ENCODE results near the gene PLCH1. TPM values are rescaled to one million over a fixed set of nuclear protein-coding genes. Genes with fewer than 3 reads are reported as not detected.

The PLCH1 gene
- total and polyA plus RNA-seq, 7 donors, result 0.03 to 1.1 (median 0.06) TPM; not detected in 2

- Histone ChIP-seq H3K36me3 (ENCODE audit: insufficient read depth in 1 of 2, low read depth in 1 of 2) (no peaks in the 10 kb centered on the region), H3K9me3 (no peaks in the 10 kb centered on the region), H3K4me1 (no peaks in the 10 kb centered on the region), H3K4me3 (no peak overlapping the region), H3K27ac (no peak overlapping the region), H3K27me3 (ENCODE audit: insufficient read depth in 3 of 3, low read length in 2 of 3) (no peaks in the 10 kb centered on the region)
- intact Hi-C loops (cut with DNase I), result no loop called here
- DNase-seq, result no peak
- no peak for ATAC-seq
- WGBS, 3 donors, result 85 to 90% (median 86%) methylated on average over 2 of the region's 2 CpGs
- no peak for TF ChIP-seq CTCF (IDR thresholded peaks at IDR 0.05)
Measured at GRCh38 chr3:155331078-155331477, 413.8 kb downstream of the PLCH1 start.

DNA sequence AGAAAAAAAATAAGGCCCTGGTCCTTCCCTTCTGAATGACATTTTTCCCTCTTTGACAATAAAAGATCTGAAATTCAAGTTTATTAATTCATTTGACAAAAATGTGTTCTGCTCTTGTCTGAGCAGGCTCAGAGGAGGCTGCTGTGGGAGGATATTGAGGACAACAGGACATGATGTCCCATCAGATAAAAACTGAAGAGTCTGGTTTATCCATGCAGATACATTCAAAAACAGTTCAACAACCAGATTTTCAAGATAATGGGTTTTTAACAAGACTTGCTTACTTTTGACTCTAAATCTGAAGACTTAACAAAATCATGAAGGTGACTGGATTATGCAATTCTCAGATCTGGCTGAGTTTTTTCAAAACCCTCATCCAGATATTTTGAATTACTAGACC lies 414.5 kb downstream of the PLCH1 start:
- no peaks in the 10 kb centered on the region for H3K27me3 ChIP-seq (ENCODE audit: insufficient read depth in 3 of 3, low read length in 2 of 3)
- intact Hi-C loops (cut with DNase I), result no loop called here
- no peak for DNase-seq
- no peak overlapping the region for H3K27ac ChIP-seq
- no peaks in the 10 kb centered on the region for H3K4me1 ChIP-seq
- no peak for ATAC-seq
- H3K36me3 ChIP-seq (ENCODE audit: insufficient read depth in 1 of 2, low read depth in 1 of 2), result no peaks in the 10 kb centered on the region
- no peaks in the 10 kb centered on the region for H3K9me3 ChIP-seq
- no peak for TF ChIP-seq CTCF (IDR thresholded peaks at IDR 0.05)
- H3K4me3 ChIP-seq, result no peak overlapping the region

GRCh38 chr3:155329513-155330048 lies 415.3 kb downstream of the PLCH1 start:
- Histone ChIP-seq H3K27me3 (ENCODE audit: insufficient read depth in 3 of 3, low read length in 2 of 3) (no peaks in the 10 kb centered on the region), H3K4me3 (no peak overlapping the region), H3K4me1 (no peaks in the 10 kb centered on the region), H3K36me3 (ENCODE audit: insufficient read depth in 1 of 2, low read depth in 1 of 2) (no peaks in the 10 kb centered on the region), H3K27ac (no peak overlapping the region), H3K9me3 (no peaks in the 10 kb centered on the region)
- no peak for TF ChIP-seq CTCF (IDR thresholded peaks at IDR 0.05)
- DNase-seq, result no peak
- 92 to 95% (median 94%) methylated on average over 6 of the region's 6 CpGs for WGBS, 3 donors
- intact Hi-C loops (cut with DNase I), result loop anchor here (10.0 kb wide), 4 partner anchors 245 to 1005 kb away; partner anchors contain the start of genes DHX36 (in 1 of the 2) and MME (in 1 of the 2)
- ATAC-seq, result no peak

DNA sequence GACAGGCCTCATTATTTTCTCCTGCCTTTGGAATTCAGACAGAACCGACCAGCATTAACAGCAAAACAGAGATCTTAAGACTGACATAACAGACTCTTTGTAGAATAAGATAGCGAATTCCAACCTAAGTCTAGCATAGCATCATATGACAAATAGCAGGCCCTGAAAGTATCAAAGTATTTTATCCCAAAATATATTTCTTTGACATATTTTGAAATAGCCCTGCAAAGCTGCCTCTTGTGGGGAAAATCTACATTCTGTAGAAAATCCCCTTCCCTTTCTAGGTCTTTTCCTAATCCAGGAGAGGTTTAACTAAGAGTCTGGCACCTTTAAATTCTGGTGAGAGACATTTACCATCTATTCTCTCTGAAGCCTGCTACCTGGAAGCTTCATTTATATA lies 417.0 kb downstream of the PLCH1 start:
- DNase-seq (no peak), ATAC-seq (no peak)
- intact Hi-C loops (cut with DNase I), result loop anchor here (10.0 kb wide), 4 partner anchors 243 to 1003 kb away; partner anchors contain the start of genes DHX36 (in 1 of the 2) and MME (in 1 of the 2)
- 93 to 94% (median 93%) methylated on average over 2 of the region's 2 CpGs for WGBS, 3 donors
- Histone ChIP-seq H3K36me3 (ENCODE audit: insufficient read depth in 1 of 2, low read depth in 1 of 2) (no peaks in the 10 kb centered on the region), H3K4me3 (no peak overlapping the region), H3K9me3 (no peaks in the 10 kb centered on the region), H3K4me1 (peaks cover under 1% of the 10 kb centered on the region), H3K27ac (no peak overlapping the region), H3K27me3 (ENCODE audit: insufficient read depth in 3 of 3, low read length in 2 of 3) (no peaks in the 10 kb centered on the region)
- no peak for TF ChIP-seq CTCF (IDR thresholded peaks at IDR 0.05)

DNA sequence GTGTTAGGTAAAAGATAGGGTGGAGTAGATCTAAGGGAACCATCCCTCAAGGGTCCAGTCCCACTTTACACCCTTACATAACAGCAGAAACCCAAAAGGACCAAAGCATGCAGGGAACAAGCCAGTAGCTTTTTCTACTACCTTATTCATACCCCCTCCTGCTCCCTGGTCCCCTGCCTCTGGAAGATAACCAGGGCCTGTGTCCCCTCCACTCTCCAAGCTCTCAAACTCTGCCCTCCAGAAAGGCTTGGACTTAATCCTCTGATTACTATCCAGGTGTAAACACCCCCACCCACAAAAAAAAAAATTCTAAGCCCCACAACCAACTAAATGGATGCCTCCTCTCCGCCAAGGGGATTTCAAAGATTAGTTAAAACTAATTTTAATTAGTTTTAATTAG lies 417.4 kb downstream of the PLCH1 start:
- H3K27ac ChIP-seq, result no peak overlapping the region
- no peak for TF ChIP-seq CTCF (IDR thresholded peaks at IDR 0.05)
- no peaks in the 10 kb centered on the region for H3K9me3 ChIP-seq
- H3K4me1 ChIP-seq, result peaks cover 5% of the 10 kb centered on the region
- ATAC-seq, result no peak
- no peak overlapping the region for H3K4me3 ChIP-seq
- WGBS, 3 donors, result 95 to 100% (median 100%) methylated on average over 1 of the region's 1 CpG
- intact Hi-C loops (cut with DNase I), result loop anchor here (10.0 kb wide), 4 partner anchors 243 to 1003 kb away; partner anchors contain the start of genes DHX36 (in 1 of the 2) and MME (in 1 of the 2)
- no peaks in the 10 kb centered on the region for H3K27me3 ChIP-seq (ENCODE audit: insufficient read depth in 3 of 3, low read length in 2 of 3)
- no peaks in the 10 kb centered on the region for H3K36me3 ChIP-seq (ENCODE audit: insufficient read depth in 1 of 2, low read depth in 1 of 2)
- DNase-seq, result no peak
